ENCODE results near the gene STK24. TPM values are rescaled to one million over a fixed set of nuclear protein-coding genes. Genes with fewer than 3 reads are reported as not detected.

Gene STK24
- total and polyA plus RNA-seq, 2 of the 8 experiments (the other 6 are each of a cell fraction or from before 2014, with no cell fraction given) = 62.8 to 143 TPM

DNA sequence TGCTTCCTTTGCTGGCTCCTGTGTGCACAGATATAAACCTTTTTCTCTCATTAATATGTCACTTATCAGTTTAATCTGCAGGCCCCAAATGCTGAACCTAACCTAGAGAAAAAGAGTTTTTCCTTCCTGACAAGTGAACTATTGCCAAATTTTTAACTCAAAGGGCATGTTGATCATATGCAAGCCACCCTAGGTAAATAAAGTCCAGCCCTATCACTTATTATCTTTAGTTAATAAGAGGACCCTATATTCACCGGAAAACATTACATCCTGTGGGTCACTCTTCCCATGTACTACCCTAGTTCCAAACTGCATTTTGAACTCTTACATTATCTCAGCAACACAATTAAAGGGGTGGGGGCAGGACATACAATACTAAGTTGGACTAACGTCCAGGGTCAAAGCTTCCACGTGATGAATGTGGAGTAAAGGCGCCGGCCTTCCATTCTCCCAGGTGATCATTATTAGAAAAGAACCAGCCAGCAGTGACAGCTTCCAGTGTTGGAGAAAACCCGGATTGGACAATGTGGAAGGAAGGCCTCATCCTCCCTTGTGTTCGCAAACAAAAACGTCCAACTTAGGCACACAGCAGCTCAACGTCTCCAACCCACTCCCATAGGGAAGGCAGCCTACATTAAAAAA lies 86.6 kb downstream of the STK24 start (continued):
- TF ChIP-seq RNF2 (IDR thresholded peaks at IDR 0.05; ENCODE audit: borderline replicate concordance, low read depth, low read length, missing control alignments, poor library complexity, severe bottlenecking) = no peak
- no peak for TF ChIP-seq KDM4A (IDR thresholded peaks at IDR 0.05; ENCODE audit: low read depth, low read length, severe bottlenecking)
- TF ChIP-seq CHD2 (IDR thresholded peaks at IDR 0.05; ENCODE audit: low read length) = no peak
